Measurements from ENCODE around the gene DMRTB1.

DNA sequence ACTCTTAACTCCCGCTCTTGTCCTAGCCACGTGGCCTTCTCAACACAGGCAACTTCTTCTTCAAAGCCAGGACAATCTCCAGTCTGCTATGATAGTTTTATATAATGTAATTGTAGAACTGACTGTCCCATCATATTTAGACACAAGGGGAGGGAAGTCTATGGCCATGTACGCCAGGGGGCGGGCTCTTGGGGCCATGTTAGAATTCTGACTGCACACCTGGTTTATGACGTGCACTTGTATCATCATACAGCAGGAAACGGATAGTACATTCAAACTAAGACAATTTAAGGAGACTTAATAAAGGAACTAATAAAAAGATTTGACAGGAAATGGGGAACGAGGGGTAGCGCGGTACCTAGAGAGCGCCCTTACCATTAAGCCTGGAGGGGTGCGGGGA is 21.5 kb downstream of the DMRTB1 start:
- TF ChIP-seq, protein P1, sequence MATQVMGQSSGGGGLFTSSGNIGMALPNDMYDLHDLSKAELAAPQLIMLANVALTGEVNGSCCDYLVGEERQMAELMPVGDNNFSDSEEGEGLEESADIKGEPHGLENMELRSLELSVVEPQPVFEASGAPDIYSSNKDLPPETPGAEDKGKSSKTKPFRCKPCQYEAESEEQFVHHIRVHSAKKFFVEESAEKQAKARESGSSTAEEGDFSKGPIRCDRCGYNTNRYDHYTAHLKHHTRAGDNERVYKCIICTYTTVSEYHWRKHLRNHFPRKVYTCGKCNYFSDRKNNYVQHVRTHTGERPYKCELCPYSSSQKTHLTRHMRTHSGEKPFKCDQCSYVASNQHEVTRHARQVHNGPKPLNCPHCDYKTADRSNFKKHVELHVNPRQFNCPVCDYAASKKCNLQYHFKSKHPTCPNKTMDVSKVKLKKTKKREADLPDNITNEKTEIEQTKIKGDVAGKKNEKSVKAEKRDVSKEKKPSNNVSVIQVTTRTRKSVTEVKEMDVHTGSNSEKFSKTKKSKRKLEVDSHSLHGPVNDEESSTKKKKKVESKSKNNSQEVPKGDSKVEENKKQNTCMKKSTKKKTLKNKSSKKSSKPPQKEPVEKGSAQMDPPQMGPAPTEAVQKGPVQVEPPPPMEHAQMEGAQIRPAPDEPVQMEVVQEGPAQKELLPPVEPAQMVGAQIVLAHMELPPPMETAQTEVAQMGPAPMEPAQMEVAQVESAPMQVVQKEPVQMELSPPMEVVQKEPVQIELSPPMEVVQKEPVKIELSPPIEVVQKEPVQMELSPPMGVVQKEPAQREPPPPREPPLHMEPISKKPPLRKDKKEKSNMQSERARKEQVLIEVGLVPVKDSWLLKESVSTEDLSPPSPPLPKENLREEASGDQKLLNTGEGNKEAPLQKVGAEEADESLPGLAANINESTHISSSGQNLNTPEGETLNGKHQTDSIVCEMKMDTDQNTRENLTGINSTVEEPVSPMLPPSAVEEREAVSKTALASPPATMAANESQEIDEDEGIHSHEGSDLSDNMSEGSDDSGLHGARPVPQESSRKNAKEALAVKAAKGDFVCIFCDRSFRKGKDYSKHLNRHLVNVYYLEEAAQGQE (IDR thresholded peaks at IDR 0.05; ENCODE audit: insufficient read depth in 1 of 2, low read depth in 2 of 2, low read length in 2 of 2): no peak
- no peak for TF ChIP-seq FOXP2 (optimal IDR thresholded peaks at IDR 0.05; ENCODE audit: borderline replicate concordance, extremely low read depth, extremely low read length, insufficient read depth)
- TF ChIP-seq SIN3A (IDR thresholded peaks at IDR 0.05; ENCODE audit: borderline replicate concordance, insufficient read depth, low read length): no peak

Measured in PFSK-1 (cell line).